Measurements from ENCODE around the gene CACNA1C. TPM values are rescaled to one million over a fixed set of nuclear protein-coding genes. Genes with fewer than 3 reads are reported as not detected.

Gene CACNA1C
- total RNA-seq, 1 experiment from 2014 or later, result 1.1 TPM

GRCh38 chr12:2307550-2307949 lies 254.8 kb downstream of the CACNA1C start:
- no peak overlapping the region for H2BK15ac ChIP-seq (ENCODE audit: low read depth, low read length)
- TF ChIP-seq CTCF (conservative IDR thresholded peaks at IDR 0.05), result no peak
- Mint-ChIP-seq H3K27ac (peak overlapping the region; percentile 39 to 80 (median 55); a peak in 2 of 7 replicates), H3K36me3 (ENCODE audit: insufficient read depth in 1 of 3, low read depth in 3 of 3) (peaks cover 0 to 11% (median 0%) of the 10 kb centered on the region in 3 experiments; a peak in 2 of 7 replicates), H3K9me3 (peaks cover 2 to 7% of the 10 kb centered on the region in 2 experiments; a peak in 4 of 5 replicates), H3K4me3 (no peak overlapping the region; a peak in 1 of 5 replicates), H3K27me3 (ENCODE audit: low read depth) (peaks cover 2% of the 10 kb centered on the region), H3K4me1 (peaks cover 44 to 52% of the 10 kb centered on the region in 2 experiments)
- no peak overlapping the region for H2AFZ ChIP-seq (ENCODE audit: low read length)
- no peak overlapping the region for H3K56ac ChIP-seq (ENCODE audit: insufficient read length, low read depth, low read length)
- no peak overlapping the region for H3K4me2 ChIP-seq (ENCODE audit: insufficient read depth, insufficient read length, low read length)
- H3K27me3 ChIP-seq (ENCODE audit: insufficient read depth, low read length), result no peaks in the 10 kb centered on the region
- no peak overlapping the region for H3K27ac ChIP-seq (ENCODE audit: insufficient read length, low read depth, low read length)
- no CpG with 5 or more reads among the region's 3 CpGs for WGBS (ENCODE audit: extremely low coverage, insufficient read length, low lambda C conversion rate)
- no peak overlapping the region for H3K9ac ChIP-seq (ENCODE audit: extremely low read depth, insufficient read length, low read length)
- peaks cover 7% of the 10 kb centered on the region; the same call in 1 of the 2 replicates for H3K4me1 ChIP-seq (ENCODE audit: insufficient read depth, low read length)
- H2AK5ac ChIP-seq (ENCODE audit: insufficient read length, low read length), result no peak overlapping the region
- H2BK12ac ChIP-seq (ENCODE audit: insufficient read length, low read depth, low read length), result no peak overlapping the region
- H3K79me1 ChIP-seq (ENCODE audit: insufficient read depth, low read depth, low read length, poor library complexity, severe bottlenecking), result no peaks in the 10 kb centered on the region
- no peak overlapping the region for H2BK20ac ChIP-seq (ENCODE audit: low read depth, low read length, poor library complexity, severe bottlenecking)
- no peak overlapping the region for H3K14ac ChIP-seq (ENCODE audit: insufficient read depth, low read length)
- no peak overlapping the region for H2BK5ac ChIP-seq (ENCODE audit: insufficient read length, low read length)
- no peak overlapping the region for H3K4ac ChIP-seq (ENCODE audit: low read depth, low read length)
- H3K18ac ChIP-seq (ENCODE audit: insufficient read length, low read depth, low read length), result no peak overlapping the region
- no peak overlapping the region for H3K23ac ChIP-seq (ENCODE audit: insufficient read length, low read depth, low read length)
- H4K20me1 ChIP-seq (ENCODE audit: control insufficient read depth, insufficient read depth, insufficient read length), result no peaks in the 10 kb centered on the region
- no peak overlapping the region for H2BK120ac ChIP-seq (ENCODE audit: low read depth, low read length, poor library complexity, severe bottlenecking)
- no peak overlapping the region for H4K91ac ChIP-seq (ENCODE audit: insufficient read length, low read depth, low read length)
- H3T11ph ChIP-seq (ENCODE audit: low read length), result no peak overlapping the region
- no peaks in the 10 kb centered on the region for H3K79me2 ChIP-seq (ENCODE audit: insufficient read depth, low read length)
- DNase-seq, result no peak
- no peaks in the 10 kb centered on the region for H3K9me3 ChIP-seq (ENCODE audit: control insufficient read depth, low read depth, low read length)
- H3K23me2 ChIP-seq (ENCODE audit: insufficient read length, low read depth, low read length, poor library complexity, severe bottlenecking), result no peaks in the 10 kb centered on the region
- no peak overlapping the region for H4K5ac ChIP-seq (ENCODE audit: insufficient read length, low read depth, low read length)
- no peak overlapping the region for H4K8ac ChIP-seq (replicated peaks; ENCODE audit: insufficient read length, low read depth, low read length)

Data from H9 (cell line).